Erythroblast (primary cell): ENCODE results near the gene OSBP2.

Experiments used
- DNase-seq, 2 experiments: peaks; one replicate each; lab custom pipeline; 2025; lab: John Stamatoyannopoulos, UW
- GATA1 ChIP-seq: IDR thresholded peaks from 2 replicates; pipeline ENCODE4 v1.6.1; 2011; ENCODE audit warnings: low read depth, mild to moderate bottlenecking, control low read depth, low read length, moderate library complexity
- POLR2A ChIP-seq: IDR thresholded peaks from 2 replicates; pipeline ENCODE4 v1.6.1; 2011; ENCODE audit warnings: mild to moderate bottlenecking, low read length

The OSBP2 gene

DNA sequence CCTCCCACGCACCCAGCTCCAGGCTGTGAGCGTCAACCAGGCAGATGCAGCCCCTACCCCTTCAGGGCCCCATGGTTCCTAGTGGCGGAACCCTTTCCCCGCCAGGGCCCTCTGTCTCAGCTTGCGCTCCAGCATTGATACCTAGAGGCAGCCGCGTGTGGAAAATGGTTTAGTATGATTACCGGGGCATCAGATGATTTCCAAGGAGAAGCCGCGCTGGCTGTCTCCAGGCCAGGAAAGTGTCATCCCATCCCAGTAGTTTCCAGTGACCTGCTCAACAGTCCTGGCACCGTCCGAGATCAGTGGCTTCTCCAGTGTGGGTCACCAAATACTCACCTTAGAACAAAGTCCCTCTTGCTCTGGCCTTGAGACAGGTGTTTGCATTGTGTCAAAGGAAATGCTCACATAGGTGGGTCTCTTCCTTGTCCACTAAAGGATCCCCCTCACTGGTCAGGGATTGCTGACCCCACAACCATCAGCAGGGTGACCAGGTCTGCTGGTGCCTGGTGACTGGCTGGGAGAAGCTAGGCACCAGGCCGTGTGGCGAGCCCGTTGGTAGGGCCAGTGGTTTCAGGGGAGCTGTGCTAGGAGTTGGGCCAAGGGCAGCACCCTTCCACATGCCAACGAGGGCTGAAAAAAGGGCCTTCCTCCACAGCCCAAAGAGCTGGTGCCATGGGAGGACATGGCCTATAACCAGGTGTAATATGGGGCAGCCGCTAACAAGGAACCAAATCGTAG, 164.5 kb downstream of the OSBP2 start:
- DNase-seq: no peak

GRCh38 chr22:30859714-30860095, 165.0 kb downstream of the OSBP2 start:
- TF ChIP-seq POLR2A (no peak), GATA1 (no peak)
- DNase-seq: no peak

More for the DNA sequence above, 164.5 kb downstream of the OSBP2 start:
- TF ChIP-seq POLR2A (no peak), GATA1 (no peak)

- no peak for DNase-seq
- no peak for TF ChIP-seq POLR2A
- TF ChIP-seq GATA1: no peak
Observed at GRCh38 chr22:30860176-30861105, 165.8 kb downstream of the OSBP2 start.

GRCh38 chr22:30861131-30861530, 166.5 kb downstream of the OSBP2 start:
- TF ChIP-seq POLR2A (no peak), GATA1 (no peak)
- DNase-seq: no peak

DNA sequence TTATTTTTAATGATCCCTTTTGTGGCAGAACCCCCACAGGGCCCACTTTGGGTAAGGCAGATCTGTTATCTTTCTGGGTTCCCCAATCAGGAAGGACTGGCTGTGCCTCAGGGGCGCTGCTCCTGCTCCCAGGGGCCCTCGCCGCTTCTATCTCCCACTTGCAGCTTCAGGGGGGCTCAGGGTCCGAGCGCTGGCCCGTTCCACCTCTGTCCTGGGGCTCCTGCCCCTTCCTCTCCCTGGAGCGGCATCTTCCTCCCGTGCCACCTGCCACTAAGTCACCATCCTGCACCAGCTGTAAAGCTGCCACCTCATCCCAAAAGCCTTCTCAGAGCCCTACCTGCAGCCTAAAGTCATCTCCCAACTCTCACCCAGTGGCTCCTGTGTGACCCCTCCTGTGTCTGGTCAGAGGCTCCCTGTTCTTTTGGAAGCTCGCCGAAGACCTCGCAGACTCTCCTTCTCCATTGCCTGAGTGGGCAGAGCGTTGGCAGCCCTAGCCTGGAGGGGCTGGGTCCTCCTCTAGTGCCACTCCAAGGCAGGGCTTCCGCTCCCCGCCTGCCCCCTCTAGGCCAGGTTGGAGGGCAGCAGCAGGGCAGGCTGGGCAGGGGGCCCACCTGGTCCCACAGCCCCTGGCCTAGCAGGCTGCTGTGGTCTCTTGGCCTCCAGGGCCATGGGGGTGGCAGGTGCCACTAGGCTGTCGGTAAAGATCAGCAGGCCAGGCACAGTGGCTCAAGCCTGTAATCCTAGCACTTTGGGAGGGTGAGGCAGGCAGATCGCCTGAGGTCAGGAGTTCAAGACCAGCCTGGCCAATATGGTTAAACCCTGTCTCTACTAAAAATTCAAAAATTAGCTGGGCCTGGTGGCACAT, 167.2 kb downstream of the OSBP2 start:
- no peak for TF ChIP-seq POLR2A
- no peak for TF ChIP-seq GATA1
- DNase-seq: no peak

DNA sequence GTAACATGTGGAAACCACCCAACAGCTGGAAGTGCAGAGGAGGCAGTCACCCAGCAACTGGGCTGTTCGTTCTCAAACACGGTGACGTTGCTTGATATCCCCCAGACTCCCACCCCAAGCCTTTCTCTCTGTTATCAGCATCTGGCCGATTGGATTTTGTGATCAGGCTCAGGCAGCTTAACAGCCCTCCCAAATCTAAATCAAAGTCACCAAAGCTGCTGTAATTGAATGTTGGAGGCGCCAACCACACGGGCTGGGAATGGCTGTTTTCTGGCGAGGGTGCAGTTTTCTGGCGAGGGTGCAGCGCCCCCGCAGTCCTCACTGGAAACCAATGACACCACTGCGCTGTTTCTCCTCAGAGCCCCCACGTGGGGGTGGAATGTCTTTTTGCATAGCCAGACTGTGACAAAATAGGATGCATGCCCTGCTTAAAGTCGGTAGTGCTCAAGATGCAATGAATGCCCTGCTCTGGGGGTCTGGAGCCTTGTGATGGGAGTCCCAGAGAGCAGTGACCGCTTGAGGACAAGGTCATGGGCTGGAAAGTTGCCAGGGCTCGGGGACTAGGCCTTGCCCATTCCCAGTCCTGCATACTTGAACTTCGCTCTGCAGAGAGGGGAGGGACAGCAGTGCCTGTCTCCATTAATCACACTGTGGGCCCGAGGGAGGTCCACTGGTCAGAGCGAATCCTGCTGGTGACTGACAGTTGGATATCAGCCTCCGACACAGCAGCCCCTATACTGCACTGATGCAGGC, 168.6 kb downstream of the OSBP2 start:
- TF ChIP-seq GATA1: no peak
- no peak for DNase-seq

GRCh38 chr22:30864441-30865420, 170.1 kb downstream of the OSBP2 start:
- no peak for TF ChIP-seq GATA1
- TF ChIP-seq POLR2A: no peak
- no peak for DNase-seq

GRCh38 chr22:30865656-30866055, 171.0 kb downstream of the OSBP2 start:
- no peak for TF ChIP-seq GATA1
- no peak for DNase-seq

DNA sequence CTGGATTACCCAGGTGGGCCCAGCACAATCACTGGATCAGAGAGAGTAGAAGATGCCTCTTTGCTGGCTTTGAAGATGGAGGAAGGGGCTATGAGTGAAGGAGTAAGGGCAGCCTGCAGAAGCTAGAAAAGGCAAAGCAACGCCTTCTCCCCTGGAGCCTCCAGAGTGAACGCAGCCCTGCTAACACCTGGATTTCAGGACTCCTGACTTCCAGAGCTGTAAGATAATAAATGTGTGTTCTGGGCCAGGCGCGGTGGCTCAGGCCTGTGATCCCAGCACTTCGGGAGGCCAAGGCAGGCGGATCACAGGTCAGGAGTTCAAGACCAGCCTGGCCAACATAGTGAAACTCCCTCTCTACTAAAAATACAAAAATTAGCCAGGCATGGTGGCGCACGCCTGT, 171.5 kb downstream of the OSBP2 start:
- DNase-seq: no peak
- TF ChIP-seq GATA1 (no peak), POLR2A (no peak)

DNA sequence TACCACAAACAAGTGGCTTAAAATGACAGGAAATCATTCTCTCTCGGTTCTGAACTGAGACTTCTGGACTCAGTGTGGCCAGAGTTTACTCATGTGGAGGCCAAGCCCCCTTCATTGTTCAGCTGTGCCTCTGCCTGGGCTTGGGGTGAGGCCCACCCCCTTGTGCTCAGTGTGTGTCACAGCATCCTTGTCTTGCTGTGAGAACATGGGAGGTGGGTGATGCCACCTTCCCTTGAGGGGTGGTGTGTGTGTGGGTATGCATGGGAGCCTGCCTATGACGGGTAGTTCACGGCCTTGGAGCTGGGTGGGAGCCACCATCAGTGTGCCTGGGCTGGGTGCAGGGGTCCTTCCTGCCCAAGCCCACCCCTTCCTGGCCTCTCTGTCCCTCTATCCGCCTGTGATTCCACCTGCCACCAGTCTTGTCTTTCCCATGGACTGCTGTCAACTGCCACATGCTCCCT, 172.2 kb downstream of the OSBP2 start:
- TF ChIP-seq GATA1 (no peak), POLR2A (no peak)
- peak; percentile 12 to 14 for DNase-seq

DNA sequence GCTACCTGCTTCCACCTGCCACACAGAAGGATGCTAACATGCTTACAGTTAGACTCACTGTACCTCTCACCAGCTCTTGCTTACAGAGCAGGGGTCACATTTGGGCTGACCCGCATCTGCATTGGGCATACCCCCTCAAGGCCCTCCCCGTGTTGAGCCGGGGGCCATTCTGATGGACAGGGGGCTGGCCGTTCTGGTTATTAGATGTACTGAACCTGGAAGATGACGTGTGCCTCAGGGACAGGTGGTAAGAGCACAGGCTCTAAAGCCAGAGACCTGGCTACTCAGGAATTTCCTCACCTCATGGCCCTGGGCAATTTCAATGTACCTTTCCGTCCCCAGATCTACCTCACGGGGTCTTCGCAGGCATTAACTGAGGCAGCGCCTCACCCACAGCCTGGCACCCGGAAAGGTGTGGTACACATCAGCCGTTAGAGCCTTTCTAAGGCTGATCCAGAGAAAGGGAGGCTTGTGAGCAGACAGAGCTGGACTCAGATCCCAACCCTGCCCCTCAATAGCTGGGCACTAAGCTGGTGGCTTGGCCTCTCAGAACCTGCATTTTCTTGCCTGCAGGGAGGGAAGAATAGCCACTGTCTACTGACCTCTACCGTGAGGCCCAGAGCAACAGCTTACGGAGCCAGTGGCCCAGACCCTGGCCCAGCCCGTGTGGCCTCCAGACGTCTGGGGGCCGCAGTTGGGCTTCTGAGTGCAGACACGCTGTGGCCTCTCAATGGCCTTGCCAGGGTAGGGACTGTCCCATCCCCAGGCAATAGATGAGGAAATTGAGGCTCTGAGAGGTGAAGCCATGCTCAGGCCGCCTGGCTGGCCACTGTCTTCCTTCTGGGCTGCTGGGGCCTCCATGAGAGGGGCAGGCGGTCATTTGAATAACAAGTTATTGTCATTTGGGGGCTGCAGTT, 173.3 kb downstream of the OSBP2 start:
- no peak for TF ChIP-seq GATA1
- no peak for TF ChIP-seq POLR2A
- DNase-seq: no peak
